CD4-positive, alpha-beta T cell treated with Interleukin-15 for 1 hour (primary cell): ENCODE data around the gene MAMDC4.
"Not testable (repeated sequence)": the region's sequence is repeated elsewhere in the genome, so short reads cannot be mapped to it uniquely, and the experiment has no call there.

ENCODE experiments used
- DNase-seq: peaks from one replicate; pipeline ENCODE4 v3.0.0-alpha.2; 2020

MAMDC4 gene

GRCh38 chr9:136825295-136826187 is 26.6 kb upstream of the MAMDC4 start:
- DNase-seq, result no peak

- DNase-seq, result no peak
Measured at GRCh38 chr9:136826188-136826541, 26.0 kb upstream of the MAMDC4 start.

GRCh38 chr9:136826703-136827582 is 25.2 kb upstream of the MAMDC4 start:
- no peak for DNase-seq

- DNase-seq, result no peak
Measured at GRCh38 chr9:136827794-136828473, 24.2 kb upstream of the MAMDC4 start.

- no peak for DNase-seq
Measured at GRCh38 chr9:136828474-136829140, 23.5 kb upstream of the MAMDC4 start.

- no peak for DNase-seq
Measured at GRCh38 chr9:136829412-136829811, 22.7 kb upstream of the MAMDC4 start.

GRCh38 chr9:136829981-136830885 is 21.9 kb upstream of the MAMDC4 start:
- no peak for DNase-seq

GRCh38 chr9:136831002-136831719 is 21.0 kb upstream of the MAMDC4 start:
- DNase-seq, result no peak

- no peak for DNase-seq
Measured at GRCh38 chr9:136831720-136832104, 20.4 kb upstream of the MAMDC4 start.

- DNase-seq, result no peak
Measured at GRCh38 chr9:136832581-136832980, 19.6 kb upstream of the MAMDC4 start.

- DNase-seq, result not testable (repeated sequence)
Measured at GRCh38 chr9:136833381-136834048, 18.6 kb upstream of the MAMDC4 start.

- no peak for DNase-seq
Measured at GRCh38 chr9:136835162-136835931, 16.8 kb upstream of the MAMDC4 start.

- DNase-seq, result no peak
Measured at GRCh38 chr9:136835932-136836904, 15.9 kb upstream of the MAMDC4 start.

GRCh38 chr9:136837146-136837855 is 14.8 kb upstream of the MAMDC4 start:
- DNase-seq, result no peak

GRCh38 chr9:136837856-136838277 is 14.3 kb upstream of the MAMDC4 start:
- DNase-seq, result not testable (repeated sequence)

GRCh38 chr9:136838314-136839228 is 13.6 kb upstream of the MAMDC4 start:
- no peak for DNase-seq
